PC-9 (cell line): ENCODE data around the gene CCDC137.
"Not testable (repeated sequence)": the region's sequence is repeated elsewhere in the genome, so short reads cannot be mapped to it uniquely, and the experiment has no call there.

ENCODE experiments used
- CTCF ChIP-seq: fragments of 200-600 bp; sonication (generic); conservative IDR thresholded peaks from 2 replicates; pipeline ENCODE4 v1.6.1; 2017; ENCODE audit warnings: mixed run types, antibody characterized with exemption, mild to moderate bottlenecking, moderate library complexity
- EZH2 ChIP-seq: fragments of 200-600 bp; sonication (generic); IDR thresholded peaks from 2 replicates; pipeline ENCODE4 v1.8.0; 2017; ENCODE audit warnings: antibody characterized with exemption, low read depth

DNA sequence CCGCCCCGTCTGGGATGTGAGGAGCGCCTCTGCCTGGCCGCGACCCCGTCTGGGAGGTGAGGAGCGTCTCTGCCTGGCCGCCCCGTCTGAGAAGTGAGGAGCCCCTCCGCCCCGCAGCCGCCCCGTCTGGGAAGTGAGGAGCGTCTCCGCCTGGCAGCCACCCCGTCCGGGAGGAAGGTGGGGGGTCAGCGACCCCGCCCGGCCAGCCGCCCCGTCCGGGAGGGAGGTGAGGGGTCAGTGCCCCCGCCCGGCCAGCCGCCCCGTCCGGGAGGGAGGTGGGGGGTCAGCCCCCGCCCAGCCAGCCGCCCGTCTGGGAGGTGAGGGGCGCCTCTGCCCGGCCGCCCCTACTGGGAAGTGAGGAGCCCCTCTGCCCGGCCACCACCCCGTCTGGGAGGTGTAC, 48.2 kb upstream of the CCDC137 start:
- not testable (repeated sequence) for TF ChIP-seq CTCF, EZH2
